Esophagus (tissue), 2 donors: ENCODE results near the gene DMRTC2. TPM values are rescaled to one million over a fixed set of nuclear protein-coding genes. Genes with fewer than 3 reads are reported as not detected.

Experiments
- H3K27ac ChIP-seq, 2 donors: one replicate each; pipeline ENCODE4 v1.5.1; 2013; ENCODE audit warnings: low read depth in 2 of 2, mild to moderate bottlenecking in 2 of 2, inconsistent platforms in 1 of 2, low read length in 1 of 2, moderate library complexity in 1 of 2
- H3K27me3 ChIP-seq, 2 donors: one replicate each; pipeline ENCODE4 v1.6.1; 2013; ENCODE audit warnings: low read length in 2 of 2, control low read depth in 1 of 2, mild to moderate bottlenecking in 1 of 2; ENCODE audit not compliant: insufficient read depth in 2 of 2, control insufficient read depth in 1 of 2
- H3K36me3 ChIP-seq, 2 donors: one replicate each; pipeline ENCODE4 v1.6.1; 2013; ENCODE audit warnings: low read length in 1 of 2; ENCODE audit not compliant: control insufficient read depth in 2 of 2, insufficient read depth in 2 of 2
- H3K4me1 ChIP-seq, 2 donors: one replicate each; pipeline ENCODE4 v1.6.1; 2013; ENCODE audit warnings: low read length in 1 of 2; ENCODE audit not compliant: control insufficient read depth in 2 of 2, insufficient read depth in 2 of 2
- H3K4me3 ChIP-seq, 2 donors: one replicate each; pipeline ENCODE4 v1.5.1; 2013; ENCODE audit warnings: low read length in 2 of 2, mild to moderate bottlenecking in 2 of 2, low read depth in 1 of 2, moderate library complexity in 1 of 2
- H3K9me3 ChIP-seq, 2 donors: one replicate each; pipeline ENCODE4 v1.6.1; 2013; ENCODE audit warnings: mild to moderate bottlenecking in 2 of 2, low read depth in 1 of 2, low read length in 1 of 2, moderate library complexity in 1 of 2; ENCODE audit not compliant: control insufficient read depth in 2 of 2, insufficient read depth in 1 of 2
- WGBS, 2 donors: extraction: QIAGEN DNeasy Blood & Tissue Kit; methylation state at CpG; one replicate each; pipeline ENCODE4 v1.1.7; 2013; 5-methylcytosine and 5-hydroxymethylcytosine counted together
- polyA plus RNA-seq, 2 donors: library from polyadenylated mRNA; stranded (reverse); fragments of 200-250 nt; gene quantifications; one replicate each; pipeline ENCODE4 v1.2.3, GENCODE V29; 2013
- donor health status: healthy with polysubstance abuse.
- donor health status: Bipolar disorder and iron deficiency.

The DMRTC2 gene
- polyA plus RNA-seq, 2 donors = 0.18 TPM; not detected in 1

DNA sequence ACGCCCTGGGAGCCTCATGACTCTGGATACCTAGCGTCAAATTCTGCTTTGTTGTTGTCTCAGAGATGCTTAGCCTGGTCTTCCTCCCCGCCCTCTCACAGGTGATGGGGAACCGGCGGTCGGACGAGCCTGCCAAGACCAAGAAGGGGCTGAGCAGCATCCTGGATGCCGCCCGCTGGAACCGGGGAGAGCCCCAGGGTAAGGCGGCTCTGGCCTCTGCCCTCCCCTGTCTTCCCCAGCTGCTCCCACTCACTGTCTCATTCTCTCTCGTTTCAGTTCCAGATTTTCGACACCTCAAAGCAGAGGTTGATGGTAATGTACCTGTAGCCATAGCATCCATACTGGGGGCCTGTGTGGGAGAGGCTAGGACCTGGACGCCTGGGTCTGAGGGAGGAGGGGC lies 49.5 kb downstream of the DMRTC2 start:
- Histone ChIP-seq H3K27me3 (no peaks in the 10 kb centered on the region), H3K36me3 (peaks cover 19 to 49% of the 10 kb centered on the region in 2 donors), H3K4me1 (no peaks in the 10 kb centered on the region), H3K9me3 (no peaks in the 10 kb centered on the region), H3K27ac (no peak overlapping the region), H3K4me3 (no peak overlapping the region)
- 78 to 83% methylated on average over 14 of the region's 14 CpGs for WGBS, 2 donors

DNA sequence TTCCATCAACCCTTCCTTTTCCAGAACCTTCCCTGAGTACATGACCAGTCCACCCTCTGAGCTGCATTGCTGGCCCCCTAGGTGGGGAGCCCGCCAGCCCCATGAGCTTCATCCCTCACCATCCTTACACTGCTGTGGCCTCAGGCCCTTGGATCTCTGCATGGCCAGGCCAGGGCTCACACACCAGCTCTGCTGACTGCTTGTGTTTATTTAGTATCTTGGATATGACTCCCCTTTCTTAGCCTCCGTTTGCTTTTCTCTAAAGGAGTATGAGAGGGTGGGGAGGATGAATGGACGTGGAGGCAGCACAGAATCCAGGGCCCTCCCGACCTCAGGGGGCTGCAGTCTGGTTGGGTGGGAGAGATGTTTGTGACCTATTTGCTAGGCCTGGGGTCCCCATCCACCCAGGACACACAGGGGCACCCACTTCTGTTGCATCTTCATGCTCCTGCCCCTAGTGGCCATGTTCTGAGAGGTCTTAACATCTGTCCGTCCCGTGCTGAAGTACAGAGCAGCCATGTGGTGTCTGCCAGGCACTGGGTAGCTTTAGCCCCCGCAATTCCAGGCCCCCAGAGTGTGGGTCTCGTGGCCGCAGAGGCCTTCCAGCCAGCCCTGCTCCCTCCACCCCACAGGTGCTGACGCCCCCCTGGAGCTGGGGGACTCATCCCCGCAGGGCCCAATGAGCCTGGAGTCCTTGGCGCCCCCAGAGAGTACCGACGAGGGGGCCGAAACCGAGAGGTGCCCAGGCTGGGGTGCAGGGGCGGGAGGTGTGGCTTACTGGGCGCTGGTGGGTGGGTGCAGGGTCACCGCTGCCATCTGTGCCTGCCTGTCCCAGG lies 51.1 kb downstream of the DMRTC2 start:
- Histone ChIP-seq H3K27me3 (no peaks in the 10 kb centered on the region), H3K4me3 (no peak overlapping the region), H3K4me1 (no peaks in the 10 kb centered on the region), H3K27ac (no peak overlapping the region), H3K36me3 (peaks cover 23 to 49% of the 10 kb centered on the region in 2 donors), H3K9me3 (no peaks in the 10 kb centered on the region)
- WGBS, 2 donors = 83 to 90% methylated on average over 19 of the region's 19 CpGs

DNA sequence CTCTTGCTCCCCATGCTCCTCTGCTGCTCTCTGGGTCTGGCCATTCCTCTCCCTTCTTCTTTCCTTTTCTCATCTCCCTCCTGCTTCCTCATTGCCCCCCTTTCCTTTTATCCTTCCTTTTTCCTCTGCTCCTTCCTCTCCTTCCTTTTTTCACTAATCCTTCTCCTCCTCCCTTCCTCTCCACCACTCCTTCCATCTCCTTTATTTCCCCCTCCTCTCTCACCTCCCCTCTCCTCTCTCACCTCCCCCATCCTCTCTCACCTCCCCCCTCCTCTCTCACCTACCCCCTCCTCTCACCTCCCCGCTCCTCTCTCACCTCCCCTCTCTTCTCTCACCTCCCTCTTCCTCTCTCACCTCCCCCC lies 51.7 kb downstream of the DMRTC2 start:
- Histone ChIP-seq H3K4me3 (no peak overlapping the region), H3K27ac (no peak overlapping the region), H3K9me3 (no peaks in the 10 kb centered on the region), H3K27me3 (no peaks in the 10 kb centered on the region), H3K36me3 (peaks cover 23 to 51% of the 10 kb centered on the region in 2 donors), H3K4me1 (no peaks in the 10 kb centered on the region)
- 80 to 100% methylated on average over 1 of the region's 1 CpG for WGBS, 2 donors

DNA sequence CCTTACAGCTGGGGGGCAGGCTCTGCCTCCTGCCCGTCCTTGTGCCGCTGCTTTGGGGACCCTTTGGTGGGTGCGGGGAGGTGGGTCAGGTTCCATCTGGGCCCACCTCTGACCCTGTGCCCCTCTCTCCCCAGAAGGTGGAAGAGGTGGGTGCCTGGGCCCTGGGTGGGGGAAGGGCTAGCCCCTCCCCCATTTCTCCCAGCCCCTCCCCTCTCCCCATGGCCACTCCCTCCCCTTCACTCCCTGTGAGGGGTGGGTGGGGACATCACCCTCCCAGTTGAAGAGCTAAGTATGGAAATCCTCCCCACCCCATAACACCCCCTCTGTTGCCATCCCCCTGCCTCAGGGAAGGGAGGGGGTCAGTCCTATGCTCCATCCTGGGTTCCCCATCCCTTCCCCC lies 52.3 kb downstream of the DMRTC2 start:
- peaks cover 24 to 52% of the 10 kb centered on the region in 2 donors for H3K36me3 ChIP-seq
- 90 to 94% methylated on average over 2 to 3 of the region's 3 CpGs for WGBS, 2 donors

DNA sequence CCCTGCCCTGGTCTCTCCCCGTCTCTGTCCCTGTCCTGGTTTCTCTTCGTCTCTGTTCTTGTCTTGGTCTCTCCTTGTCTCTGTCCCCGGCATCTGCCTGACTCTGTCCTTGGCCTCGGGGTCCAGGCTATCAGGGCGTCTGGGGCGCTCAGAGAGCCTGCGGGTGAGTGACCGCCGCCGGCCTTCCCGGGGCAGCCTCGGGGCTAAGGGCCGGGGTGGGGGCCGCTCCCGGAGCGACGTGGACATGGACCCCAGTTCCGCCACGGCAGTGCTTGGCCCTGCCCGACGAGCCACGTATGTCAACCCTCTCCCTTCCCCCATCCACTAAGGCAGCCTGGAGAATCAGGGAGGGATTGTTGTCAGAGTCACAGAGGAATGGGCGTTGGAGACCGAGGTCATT lies 53.0 kb downstream of the DMRTC2 start:
- H3K4me1 ChIP-seq = no peaks in the 10 kb centered on the region
- WGBS, 2 donors = 89 to 90% methylated on average over 24 of the region's 24 CpGs
- no peak overlapping the region for H3K27ac ChIP-seq
- peaks cover 21 to 53% of the 10 kb centered on the region in 2 donors for H3K36me3 ChIP-seq
- no peaks in the 10 kb centered on the region for H3K27me3 ChIP-seq
- no peaks in the 10 kb centered on the region for H3K9me3 ChIP-seq
- no peak overlapping the region for H3K4me3 ChIP-seq

More for the DNA sequence above, 52.3 kb downstream of the DMRTC2 start:
- Histone ChIP-seq H3K9me3 (no peaks in the 10 kb centered on the region), H3K4me3 (no peak overlapping the region), H3K27ac (no peak overlapping the region), H3K27me3 (no peaks in the 10 kb centered on the region), H3K4me1 (no peaks in the 10 kb centered on the region)

- WGBS, 2 donors = 93 to 94% methylated on average over 15 of the region's 15 CpGs
- Histone ChIP-seq H3K36me3 (peaks cover 24 to 58% of the 10 kb centered on the region in 2 donors), H3K4me3 (no peak overlapping the region), H3K4me1 (no peaks in the 10 kb centered on the region), H3K27ac (no peak overlapping the region), H3K9me3 (no peaks in the 10 kb centered on the region), H3K27me3 (no peaks in the 10 kb centered on the region)
Observed at GRCh38 chr19:41898235-41898634, 53.4 kb downstream of the DMRTC2 start.

Other genes starting within 250 kb of the DMRTC2 start
- under 1 TPM; 0.47 to 0.58 TPM for gene CEACAM4, start 218.0 kb upstream of the DMRTC2 start, polyA plus RNA-seq
- 10 to 100 TPM; 59.6 to 96.6 TPM for gene CEACAM7, start 156.8 kb upstream of the DMRTC2 start, polyA plus RNA-seq
- 100 to 1,000 TPM; 148 to 172 TPM for gene CEACAM5, start 136.4 kb upstream of the DMRTC2 start, polyA plus RNA-seq
- gene CEACAM6, start 89.5 kb upstream of the DMRTC2 start, polyA plus RNA-seq = 100 to 1,000 TPM; 120 to 141 TPM
- gene CEACAM3, start 48.5 kb upstream of the DMRTC2 start, polyA plus RNA-seq = 1 to 10 TPM in 1 of 2 donors, under 1 TPM in 1; 0.76 to 3.1 TPM
- not detected for gene LYPD4, start 359 bp upstream of the DMRTC2 start, polyA plus RNA-seq
- gene RPS19, start 15.2 kb downstream of the DMRTC2 start, polyA plus RNA-seq = 1,000 to 10,000 TPM; 2,678 to 3,536 TPM
- under 1 TPM; 0.31 to 0.57 TPM for gene CD79A, start 32.2 kb downstream of the DMRTC2 start, polyA plus RNA-seq
- 100 to 1,000 TPM in 1 of 2 donors, 10 to 100 TPM in 1; 51.2 to 104 TPM for gene ARHGEF1, start 38.1 kb downstream of the DMRTC2 start, polyA plus RNA-seq
- under 1 TPM; 0.07 to 0.24 TPM for gene ERFL, start 83.4 kb downstream of the DMRTC2 start, polyA plus RNA-seq
- 100 to 1,000 TPM in 1 of 2 donors, 10 to 100 TPM in 1; 77.7 to 121 TPM for gene RABAC1, start 114.3 kb downstream of the DMRTC2 start, polyA plus RNA-seq
- gene ATP1A3, start 149.2 kb downstream of the DMRTC2 start, polyA plus RNA-seq = under 1 TPM; 0.12 TPM
- 1 to 10 TPM; 1.1 to 1.4 TPM for gene GRIK5, start 225.2 kb downstream of the DMRTC2 start, polyA plus RNA-seq
- gene ZNF574, start 231.1 kb downstream of the DMRTC2 start, polyA plus RNA-seq = 1 to 10 TPM; 6.5 to 8.9 TPM